Prostate gland (tissue), 2 donors: ENCODE measurements around the gene FHIP2A. TPM values are rescaled to one million over a fixed set of nuclear protein-coding genes. Genes with fewer than 3 reads are reported as not detected.
"Not testable (repeated sequence)": the region's sequence is repeated elsewhere in the genome, so short reads cannot be mapped to it uniquely, and the experiment has no call there.

Experiments used
- DNase-seq: peaks from one replicate; pipeline ENCODE4 v3.0.0-alpha.2; 2019; ENCODE audit warnings: low spot score
- H3K27ac ChIP-seq, 2 donors: fragments of 200-600 bp; sonication (generic); 2 replicates each; pipeline ENCODE4 v1.5.1; 2017 to 2019
- H3K27me3 ChIP-seq: fragments of 200-600 bp; sonication (generic); replicated peaks from 2 replicates; pipeline ENCODE4 v1.5.1; 2019; ENCODE audit not compliant: insufficient read depth
- H3K36me3 ChIP-seq, 2 donors: fragments of 200-600 bp; sonication (generic); 1 replicate in 1 of 2; 2 replicates in 1 of 2; pipeline versions ENCODE4 v1.5.1 to v1.8.1; 2017 to 2019
- H3K4me1 ChIP-seq: fragments of 200-600 bp; sonication (generic); replicated peaks from 2 replicates; pipeline ENCODE4 v1.5.1; 2019
- H3K4me3 ChIP-seq, 2 donors: fragments of 200-600 bp; sonication (generic); 2 replicates each; pipeline ENCODE4 v1.5.1; 2017 to 2019
- H3K9me3 ChIP-seq: fragments of 200-600 bp; sonication (generic); 2 replicates; pipeline ENCODE4 v1.5.1; 2017
- CTCF ChIP-seq, 4 experiments: fragments of 200-600 bp in 2 of 4; fragments of 450-650 bp in 2 of 4; sonication (generic) in 2 of 4; IDR thresholded peaks; 1 replicate in 3 of 4; 2 replicates in 1 of 4; pipeline ENCODE4 v1.5.1; 2016 to 2019; ENCODE audit warnings: antibody characterized with exemption in 4 of 4, mild to moderate bottlenecking in 2 of 4, moderate library complexity in 2 of 4
- POLR2A ChIP-seq: fragments of 450-650 bp; IDR thresholded peaks from one replicate; pipeline ENCODE4 v1.6.1; 2016; ENCODE audit warnings: antibody characterized with exemption, mild to moderate bottlenecking
- POLR2AphosphoS5 ChIP-seq: sonication (generic); formaldehyde crosslinking; IDR thresholded peaks from one replicate; pipeline ENCODE4 v1.6.1; 2017; ENCODE audit warnings: antibody characterized with exemption
- WGBS: methylation state at CpG from one replicate; pipeline ENCODE4 v1.1.5; 2018; 5-methylcytosine and 5-hydroxymethylcytosine counted together
- intact Hi-C: fragments of 100-400 bp; cut with DNase I; formaldehyde crosslinking; loops from one replicate; pipeline ENCODE4 v1.14.2; 2022
- total RNA-seq, 2 donors: library from RNA; depleted of rRNA; stranded (reverse); fragments of >200 nt; gene quantifications; one replicate each; pipeline ENCODE4 v1.1.0, GENCODE V29; 2016

FHIP2A gene
- total RNA-seq, 2 donors from 2014 or later = 22.1 to 41.0 TPM

- no peak for DNase-seq
- no peaks in the 10 kb centered on the region for H3K27me3 ChIP-seq
- H3K9me3 ChIP-seq = no peaks in the 10 kb centered on the region
- no peak overlapping the region for H3K4me3 ChIP-seq
- intact Hi-C loops = no loop called here
- H3K27ac ChIP-seq = no peak overlapping the region
- no peaks in the 10 kb centered on the region for H3K4me1 ChIP-seq
- TF ChIP-seq POLR2AphosphoS5 (no peak), POLR2A (no peak), CTCF (IDR thresholded peaks at IDR 0.05) (no peak)
- H3K36me3 ChIP-seq = no peaks in the 10 kb centered on the region
- whole genome bisulfite sequencing = 80% methylated on average over 9 of the region's 9 CpGs
Observed at GRCh38 chr10:114856544-114857287, 35.1 kb downstream of the FHIP2A start.

DNA sequence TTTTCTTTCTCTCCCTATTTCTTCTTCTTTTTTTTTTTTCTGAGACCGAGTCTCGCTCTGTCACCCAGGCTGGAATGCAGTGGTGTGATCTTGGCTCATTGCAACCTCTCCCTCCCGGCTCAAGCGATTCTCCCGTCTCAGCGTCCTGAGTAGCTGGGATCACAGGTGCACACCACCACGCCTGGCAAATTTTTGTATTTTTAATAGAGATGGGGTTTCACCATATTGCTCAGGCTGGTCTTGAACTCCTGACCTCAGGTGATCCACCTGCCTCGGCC, 35.6 kb downstream of the FHIP2A start:
- H3K4me1 ChIP-seq, H3K9me3 ChIP-seq, H3K27ac ChIP-seq, H3K36me3 ChIP-seq, H3K27me3 ChIP-seq, intact Hi-C loops, H3K4me3 ChIP-seq, DNase-seq: not testable (repeated sequence)
- WGBS = 89% methylated on average over 8 of the region's 8 CpGs

GRCh38 chr10:114857922-114858629, 36.5 kb downstream of the FHIP2A start:
- no peaks in the 10 kb centered on the region for H3K27me3 ChIP-seq
- TF ChIP-seq CTCF (IDR thresholded peaks at IDR 0.05) = no peak
- TF ChIP-seq POLR2AphosphoS5 = no peak
- no peak for TF ChIP-seq POLR2A
- no peak overlapping the region for H3K27ac ChIP-seq
- no peaks in the 10 kb centered on the region for H3K4me1 ChIP-seq
- 37% methylated on average over 2 of the region's 2 CpGs for WGBS
- DNase-seq = no peak
- no peaks in the 10 kb centered on the region for H3K9me3 ChIP-seq
- H3K36me3 ChIP-seq = no peaks in the 10 kb centered on the region
- H3K4me3 ChIP-seq = no peak overlapping the region
- intact Hi-C loops = no loop called here

- DNase-seq = no peak
- no peaks in the 10 kb centered on the region for H3K36me3 ChIP-seq
- TF ChIP-seq POLR2A = no peak
- no peak for TF ChIP-seq POLR2AphosphoS5
- TF ChIP-seq CTCF (IDR thresholded peaks at IDR 0.05) = no peak
Observed at GRCh38 chr10:114859222-114859621, 37.6 kb downstream of the FHIP2A start.

DNA sequence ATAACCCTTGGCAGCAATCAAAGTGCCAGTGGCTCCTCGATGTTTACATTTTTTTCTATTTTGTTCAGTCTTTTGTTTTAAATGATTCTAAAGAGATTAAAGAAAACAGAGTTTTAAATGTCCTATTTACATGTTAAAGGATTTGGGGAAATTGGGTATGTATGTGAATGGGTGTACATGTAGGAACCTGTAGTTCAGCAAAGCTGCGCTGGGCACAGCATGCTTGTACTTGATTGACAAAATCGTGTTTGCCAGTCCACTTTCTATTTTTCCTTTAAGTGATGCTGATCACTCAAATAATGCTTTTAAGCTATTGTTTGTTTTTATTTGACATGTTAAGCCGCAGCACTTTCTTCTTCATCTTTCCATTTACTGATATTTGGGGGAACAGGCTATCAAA, 40.9 kb downstream of the FHIP2A start:
- H3K4me1 ChIP-seq = no peaks in the 10 kb centered on the region
- no peak overlapping the region for H3K4me3 ChIP-seq
- H3K27me3 ChIP-seq = no peaks in the 10 kb centered on the region
- no peaks in the 10 kb centered on the region for H3K36me3 ChIP-seq
- intact Hi-C loops = no loop called here
- no peak for TF ChIP-seq POLR2AphosphoS5
- TF ChIP-seq POLR2A = no peak
- no peak for TF ChIP-seq CTCF (IDR thresholded peaks at IDR 0.05)
- WGBS = 57% methylated on average over 4 of the region's 4 CpGs
- DNase-seq = no peak
- H3K9me3 ChIP-seq = no peaks in the 10 kb centered on the region
- H3K27ac ChIP-seq = no peak overlapping the region

More at GRCh38 chr10:114859222-114859621, 37.6 kb downstream of the FHIP2A start:
- Histone ChIP-seq H3K27me3 (no peaks in the 10 kb centered on the region), H3K9me3 (no peaks in the 10 kb centered on the region), H3K4me3 (no peak overlapping the region), H3K4me1 (no peaks in the 10 kb centered on the region), H3K27ac (no peak overlapping the region)
- intact Hi-C loops = no loop called here
- 66% methylated on average over 7 of the region's 7 CpGs for WGBS
